Glomerular visceral epithelial cell (primary cell): ENCODE data around the gene CELF4.

ENCODE experiments used
- DNase-seq: peaks from one replicate; pipeline ENCODE4 v3.0.0-alpha.2; 2016; ENCODE audit errors: extremely low spot score

Gene CELF4

DNA sequence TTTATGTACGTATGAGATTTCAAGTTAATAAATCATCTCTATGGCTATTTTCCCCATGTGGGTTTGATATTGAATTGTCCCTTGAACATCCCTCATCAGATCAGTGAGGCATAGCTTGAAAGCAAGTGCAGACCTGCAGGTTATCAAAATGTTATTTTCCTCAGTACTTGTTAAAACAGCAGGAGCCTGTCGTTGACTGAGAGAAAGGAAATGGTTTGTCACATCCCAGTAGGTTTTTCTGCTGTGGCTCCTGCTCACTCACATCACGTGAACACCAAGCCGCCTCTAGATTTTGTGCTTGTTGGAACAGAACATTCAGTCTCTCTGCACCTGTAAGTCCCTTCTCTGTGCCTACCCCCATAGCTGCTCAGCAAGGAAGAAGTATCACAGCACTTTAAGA is 340.3 kb downstream of the CELF4 start:
- DNase-seq = no peak

- DNase-seq = no peak
Observed at GRCh38 chr18:37222999-37223378, 342.6 kb downstream of the CELF4 start.

- no peak for DNase-seq
Observed at GRCh38 chr18:37222354-37222998, 343.1 kb downstream of the CELF4 start.

DNA sequence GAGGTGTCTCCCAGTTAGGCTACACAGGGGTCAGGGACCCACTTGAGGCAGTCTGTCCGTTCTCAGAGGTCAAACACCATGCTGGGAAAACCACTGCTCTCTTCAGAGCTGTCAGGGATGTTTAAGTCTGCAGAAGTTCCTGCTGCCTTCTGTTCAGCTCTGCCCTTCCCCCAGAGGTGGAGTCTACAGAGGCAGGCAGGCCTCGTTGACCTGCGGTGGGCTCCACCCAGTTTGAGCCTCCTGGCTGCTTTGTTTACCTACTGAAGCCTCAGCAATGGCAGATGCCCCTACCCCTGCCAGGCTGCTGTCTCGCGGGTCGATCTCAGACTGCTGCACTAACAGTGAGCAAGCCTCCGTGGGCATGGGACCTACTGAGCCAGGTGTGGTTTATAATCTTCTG is 346.3 kb downstream of the CELF4 start:
- no peak for DNase-seq

- DNase-seq = no peak
Observed at GRCh38 chr18:37218022-37218590, 347.5 kb downstream of the CELF4 start.

DNA sequence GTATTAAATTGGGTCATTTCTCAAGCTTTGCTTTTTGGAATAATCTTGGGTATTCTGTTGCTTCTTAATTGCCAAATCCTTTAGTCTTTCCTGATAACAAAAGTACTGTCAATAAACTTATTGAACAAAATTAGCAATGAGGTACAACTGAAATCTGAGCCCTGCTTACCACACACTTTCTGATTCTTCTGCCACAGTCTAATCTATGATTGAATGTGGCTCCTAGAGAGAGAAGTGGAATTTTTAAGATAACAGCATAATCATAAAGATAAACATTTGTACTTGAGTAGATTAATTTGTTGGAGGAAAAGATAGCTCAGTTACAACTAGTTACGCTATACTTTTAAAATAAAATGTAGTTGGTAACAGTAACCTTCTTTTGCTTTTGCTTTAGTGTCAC is 354.8 kb downstream of the CELF4 start:
- DNase-seq = no peak

DNA sequence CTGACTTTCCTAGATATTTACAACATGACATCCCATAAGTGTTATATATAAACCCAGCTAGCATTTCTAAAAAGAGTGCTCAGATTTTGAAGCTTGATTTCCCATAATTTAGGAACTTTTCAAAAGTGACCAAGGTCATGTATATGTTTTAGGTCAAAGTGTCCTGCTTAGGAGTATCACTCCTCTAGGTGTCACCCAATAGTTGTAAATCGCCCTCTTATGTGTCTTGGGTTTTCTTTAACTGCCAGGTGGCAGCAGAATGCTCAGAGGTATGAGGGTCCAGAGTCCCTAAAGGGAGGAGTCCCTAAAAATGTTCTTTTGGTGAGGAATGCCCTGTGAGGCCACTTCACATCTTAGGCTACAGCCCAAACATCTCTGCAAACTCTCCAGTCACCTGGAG is 358.3 kb downstream of the CELF4 start:
- DNase-seq = no peak

- DNase-seq = no peak
Observed at GRCh38 chr18:37199741-37200140, 365.9 kb downstream of the CELF4 start.
